Breast epithelium (tissue), 3 donors: ENCODE results near the gene MRPS6.

Source experiments
- POLR2A ChIP-seq: fragments of 450-650 bp; IDR thresholded peaks from one replicate; pipeline ENCODE4 v1.6.1; 2016; ENCODE audit warnings: antibody characterized with exemption, mild to moderate bottlenecking, moderate library complexity
- POLR2AphosphoS5 ChIP-seq, 3 donors: sonication (generic); formaldehyde crosslinking; IDR thresholded peaks; one replicate each; pipeline ENCODE4 v1.6.1; 2017; ENCODE audit warnings: antibody characterized with exemption in 3 of 3

GRCh38 chr21:34034369-34035014, 38.9 kb upstream of the MRPS6 start:
- TF ChIP-seq POLR2AphosphoS5 (IDR thresholded peaks at IDR 0.05) (no peak), POLR2A (no peak)
